GM19438 (cell line): ENCODE results near the gene ASCC3.

Experiments
- ATAC-seq: cut with Tn5 transposase; IDR thresholded peaks from one replicate; pipeline ENCODE4 v1.9.1; 2021; ENCODE audit warnings: low read depth; ENCODE audit not compliant: unreplicated experiment

ASCC3 gene, protein sequence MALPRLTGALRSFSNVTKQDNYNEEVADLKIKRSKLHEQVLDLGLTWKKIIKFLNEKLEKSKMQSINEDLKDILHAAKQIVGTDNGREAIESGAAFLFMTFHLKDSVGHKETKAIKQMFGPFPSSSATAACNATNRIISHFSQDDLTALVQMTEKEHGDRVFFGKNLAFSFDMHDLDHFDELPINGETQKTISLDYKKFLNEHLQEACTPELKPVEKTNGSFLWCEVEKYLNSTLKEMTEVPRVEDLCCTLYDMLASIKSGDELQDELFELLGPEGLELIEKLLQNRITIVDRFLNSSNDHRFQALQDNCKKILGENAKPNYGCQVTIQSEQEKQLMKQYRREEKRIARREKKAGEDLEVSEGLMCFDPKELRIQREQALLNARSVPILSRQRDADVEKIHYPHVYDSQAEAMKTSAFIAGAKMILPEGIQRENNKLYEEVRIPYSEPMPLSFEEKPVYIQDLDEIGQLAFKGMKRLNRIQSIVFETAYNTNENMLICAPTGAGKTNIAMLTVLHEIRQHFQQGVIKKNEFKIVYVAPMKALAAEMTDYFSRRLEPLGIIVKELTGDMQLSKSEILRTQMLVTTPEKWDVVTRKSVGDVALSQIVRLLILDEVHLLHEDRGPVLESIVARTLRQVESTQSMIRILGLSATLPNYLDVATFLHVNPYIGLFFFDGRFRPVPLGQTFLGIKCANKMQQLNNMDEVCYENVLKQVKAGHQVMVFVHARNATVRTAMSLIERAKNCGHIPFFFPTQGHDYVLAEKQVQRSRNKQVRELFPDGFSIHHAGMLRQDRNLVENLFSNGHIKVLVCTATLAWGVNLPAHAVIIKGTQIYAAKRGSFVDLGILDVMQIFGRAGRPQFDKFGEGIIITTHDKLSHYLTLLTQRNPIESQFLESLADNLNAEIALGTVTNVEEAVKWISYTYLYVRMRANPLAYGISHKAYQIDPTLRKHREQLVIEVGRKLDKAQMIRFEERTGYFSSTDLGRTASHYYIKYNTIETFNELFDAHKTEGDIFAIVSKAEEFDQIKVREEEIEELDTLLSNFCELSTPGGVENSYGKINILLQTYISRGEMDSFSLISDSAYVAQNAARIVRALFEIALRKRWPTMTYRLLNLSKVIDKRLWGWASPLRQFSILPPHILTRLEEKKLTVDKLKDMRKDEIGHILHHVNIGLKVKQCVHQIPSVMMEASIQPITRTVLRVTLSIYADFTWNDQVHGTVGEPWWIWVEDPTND (N-terminal part only)

DNA sequence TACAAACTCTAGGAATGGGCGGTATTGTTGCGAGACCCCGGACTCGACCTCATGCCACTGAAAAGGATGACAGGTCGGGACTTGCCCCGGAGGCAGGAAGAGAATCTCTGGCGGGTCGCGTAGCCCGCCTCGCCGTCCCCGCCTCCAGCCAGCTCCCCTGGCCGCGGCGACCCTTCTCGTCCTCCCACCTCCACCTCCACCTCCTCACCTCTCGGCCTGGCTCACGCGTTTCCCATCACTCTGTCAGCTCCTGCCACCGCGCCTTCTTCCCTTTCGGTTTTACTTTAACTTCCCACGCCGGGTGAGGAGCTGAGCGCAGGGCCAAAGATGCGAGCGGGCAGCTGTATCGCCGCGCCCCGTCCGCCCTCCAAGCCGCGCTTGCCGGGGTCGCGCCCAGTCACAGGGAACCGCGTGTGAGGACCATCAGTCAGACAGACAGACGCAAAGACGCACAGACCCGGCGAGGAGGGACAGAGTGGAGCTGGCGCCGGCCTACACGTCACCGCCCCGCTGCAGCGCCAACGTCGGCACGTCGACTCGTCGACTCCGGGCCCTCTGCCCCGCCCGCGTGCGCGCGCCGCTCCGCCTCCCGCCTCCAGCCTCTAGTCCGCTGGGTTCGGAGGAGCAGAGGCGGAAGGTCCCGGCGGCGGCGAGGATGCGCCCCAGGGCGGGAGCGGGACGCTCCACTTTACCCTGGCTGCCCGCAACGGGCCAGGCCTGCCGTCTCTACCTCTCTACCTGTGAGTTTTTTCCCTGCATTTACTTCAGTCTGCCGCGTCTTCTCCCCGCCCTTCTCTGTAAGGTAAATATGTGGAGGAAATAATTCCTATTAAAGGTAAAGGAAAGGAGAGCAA, at the start of gene ASCC3:
ASCC3 (minus strand) TSS at position 477 of the 854 bp plus-strand sequence. CDS start 13,332 bp downstream, outside the sequence.
- peak; percentile 96 for ATAC-seq

DNA sequence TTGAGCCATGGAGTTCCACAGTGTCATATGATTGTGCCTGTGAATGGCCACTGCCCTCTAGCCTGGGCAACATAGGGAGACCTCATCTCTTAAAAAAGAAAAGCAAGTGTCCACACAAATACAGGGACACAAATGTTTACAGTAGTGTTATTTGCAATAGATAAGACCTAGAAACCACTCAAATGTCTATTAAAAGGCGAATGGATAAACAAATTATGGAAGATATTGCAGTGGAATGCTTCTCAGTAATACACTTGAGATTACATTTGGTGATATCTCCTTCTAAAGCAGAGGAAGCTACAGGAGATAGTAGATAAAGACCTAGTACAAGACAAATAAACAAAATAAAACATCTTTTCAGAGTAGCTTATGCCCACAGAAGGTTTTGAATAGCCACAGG, 44.6 kb upstream of the ASCC3 start:
- no peak for ATAC-seq

DNA sequence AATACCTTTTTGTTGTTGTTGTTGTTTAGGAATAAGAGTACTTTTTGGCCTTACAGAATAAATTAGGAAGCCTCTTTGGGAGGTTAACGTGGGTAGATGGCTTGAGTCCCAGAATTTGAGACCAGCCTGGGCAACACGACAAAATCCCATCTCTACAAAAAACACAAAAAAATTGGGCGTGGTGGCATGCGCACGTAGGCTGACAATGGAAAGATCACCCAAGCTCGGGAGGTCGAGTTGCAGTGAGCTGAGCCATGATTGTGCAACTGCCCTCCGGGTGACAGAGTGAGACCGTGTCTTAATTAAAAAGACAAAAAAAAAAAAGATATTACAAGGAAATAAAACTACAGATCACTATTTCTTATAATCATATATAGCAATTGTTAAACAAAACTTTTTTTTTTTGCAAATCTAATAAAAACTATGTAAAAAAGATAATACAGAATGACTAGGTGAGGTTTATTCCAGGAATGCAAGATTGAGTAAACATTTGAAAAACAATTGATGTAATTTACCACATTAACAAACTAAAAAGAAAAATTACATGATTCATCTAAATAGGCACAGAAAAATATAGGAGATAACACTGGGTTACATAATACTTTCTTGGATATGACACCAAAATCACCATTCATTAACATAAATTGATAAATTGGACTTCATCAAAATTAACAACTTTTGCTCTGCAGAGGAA, 43.6 kb upstream of the ASCC3 start:
- no peak for ATAC-seq

DNA sequence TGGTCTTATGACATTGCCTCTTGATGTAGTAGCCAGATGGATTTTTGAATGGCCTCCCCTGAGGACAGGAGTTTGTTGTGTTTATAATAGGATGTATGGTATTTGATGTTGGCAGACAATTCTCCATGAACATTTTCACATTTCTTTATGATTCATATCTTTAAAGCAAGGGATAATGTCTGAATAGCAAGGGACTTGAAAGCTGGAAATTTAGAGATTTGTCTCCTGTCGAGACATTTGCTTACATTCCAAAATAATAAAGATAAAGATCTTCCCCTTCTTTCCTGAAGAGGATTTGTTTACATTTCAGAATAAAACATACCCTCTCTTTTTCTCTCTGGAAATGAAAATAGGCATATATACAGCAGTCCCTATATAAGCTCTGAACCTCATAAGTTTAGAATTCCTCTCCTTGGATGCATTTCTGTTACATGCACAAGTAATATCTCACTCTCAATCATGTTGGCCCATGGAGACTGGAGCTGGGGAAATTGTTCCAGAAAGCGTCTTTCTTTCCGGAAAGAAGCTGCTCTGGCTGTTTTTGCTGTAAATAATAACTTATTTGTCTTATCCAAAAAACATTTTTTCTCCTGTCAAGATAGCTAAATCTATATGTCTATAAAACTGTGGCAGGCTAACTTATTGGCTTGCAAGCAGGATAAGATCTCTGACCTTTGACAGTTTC, 42.5 kb upstream of the ASCC3 start:
- no peak for ATAC-seq

DNA sequence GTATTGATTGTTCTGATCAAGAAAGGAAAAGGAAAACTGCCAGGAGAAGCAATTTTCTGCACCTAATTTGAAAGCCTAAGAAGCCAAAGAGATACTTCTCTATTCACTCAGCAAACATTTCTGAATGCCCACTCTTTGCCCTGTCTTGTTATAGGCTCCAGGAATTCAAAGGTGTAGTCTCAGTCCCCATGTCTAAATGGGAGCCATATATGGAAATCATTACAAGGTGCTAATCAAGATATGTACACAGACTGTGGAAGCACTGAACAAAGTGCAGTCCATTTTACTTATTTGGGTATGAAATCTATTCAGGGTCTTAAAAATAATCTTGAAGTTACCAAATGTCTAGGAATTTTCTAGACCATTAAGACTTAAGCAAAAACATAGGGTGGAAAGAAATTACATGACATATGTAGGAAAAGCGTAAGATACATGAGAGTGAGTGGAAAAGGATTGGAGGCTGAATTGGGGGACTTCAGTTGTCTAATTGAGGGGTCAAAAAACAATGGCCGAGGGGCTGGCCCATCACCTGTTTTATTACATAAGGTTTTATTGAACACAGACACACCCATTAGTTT, 39.0 kb upstream of the ASCC3 start:
- ATAC-seq: no peak

DNA sequence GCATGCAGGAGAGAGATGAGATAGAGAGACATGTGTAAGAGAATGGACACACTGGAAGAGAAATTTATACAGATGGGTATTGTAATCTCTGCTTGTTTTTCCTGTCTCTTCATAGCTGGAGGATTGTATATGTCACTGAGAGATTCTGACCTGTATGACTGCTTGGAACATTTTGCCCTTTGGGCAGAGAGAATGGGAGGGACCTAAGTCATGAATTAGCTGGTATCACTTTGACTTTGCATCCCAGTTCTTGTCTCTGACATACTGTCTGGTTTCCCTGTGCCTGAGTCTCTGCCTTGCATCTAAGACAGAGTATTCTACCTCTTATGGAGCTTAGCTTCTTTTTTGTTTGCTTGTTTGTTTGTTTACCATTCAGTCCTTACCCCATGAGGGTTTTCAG, 37.0 kb upstream of the ASCC3 start:
- no peak for ATAC-seq

DNA sequence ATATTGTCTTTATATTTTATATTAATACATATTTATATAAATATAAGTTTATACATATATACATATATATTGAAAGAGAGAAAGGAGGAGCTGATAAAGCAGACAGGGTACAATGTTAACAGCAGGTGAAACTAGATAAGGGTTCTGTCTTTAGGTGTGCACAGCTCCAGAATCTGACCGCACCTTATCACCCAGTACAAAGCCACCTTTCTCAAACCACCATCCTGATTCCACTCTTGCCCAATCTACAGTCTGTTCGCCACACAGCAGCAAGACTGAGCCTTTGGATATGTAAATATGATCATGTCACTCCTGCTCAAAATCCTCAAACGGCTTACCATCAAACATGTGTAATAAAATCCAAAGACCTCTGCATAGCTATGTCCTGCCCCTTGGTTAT, 34.7 kb upstream of the ASCC3 start:
- no peak for ATAC-seq

DNA sequence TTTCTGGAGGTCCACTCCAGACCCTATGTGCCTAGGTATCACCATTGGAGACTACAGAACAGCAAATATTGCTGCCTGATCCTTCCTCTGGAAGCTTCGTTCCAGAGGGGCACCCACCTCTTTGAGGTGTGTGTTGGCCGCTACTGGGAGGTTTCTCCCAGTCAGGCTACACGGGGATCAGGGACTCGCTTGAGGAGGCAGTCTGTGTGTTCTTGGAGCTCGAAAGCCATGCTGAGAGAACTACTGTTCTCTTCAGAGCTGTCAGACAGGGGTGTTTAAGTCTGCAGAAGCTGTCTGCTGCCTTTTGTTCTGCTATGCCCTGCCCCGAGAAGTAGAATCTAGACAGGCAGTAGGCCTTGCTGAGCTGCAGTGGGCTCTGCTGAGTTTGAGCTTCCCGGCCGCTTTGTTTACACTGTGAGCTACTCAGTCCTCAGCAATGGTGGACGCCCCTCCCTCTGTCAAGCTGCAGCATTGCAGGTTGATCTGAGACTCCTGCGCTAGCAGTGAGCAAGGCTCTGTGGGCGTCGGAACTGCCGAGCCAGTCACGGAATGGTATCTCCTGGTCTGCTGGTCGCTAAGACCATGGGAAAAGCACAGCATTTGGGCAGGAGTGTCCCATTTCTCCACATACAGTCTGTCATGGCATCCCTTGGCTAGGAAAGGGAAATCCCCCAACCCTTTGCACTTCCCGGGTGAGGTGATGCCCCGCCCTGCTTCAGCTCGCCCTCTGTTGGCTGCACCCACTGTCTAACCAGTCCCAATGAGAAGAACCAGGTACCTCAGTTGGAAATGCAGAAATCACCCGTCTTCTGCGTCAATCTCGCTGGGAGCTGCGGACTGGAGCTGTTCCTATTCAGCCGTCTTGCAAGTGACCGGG, 32.5 kb upstream of the ASCC3 start:
- ATAC-seq: no peak

DNA sequence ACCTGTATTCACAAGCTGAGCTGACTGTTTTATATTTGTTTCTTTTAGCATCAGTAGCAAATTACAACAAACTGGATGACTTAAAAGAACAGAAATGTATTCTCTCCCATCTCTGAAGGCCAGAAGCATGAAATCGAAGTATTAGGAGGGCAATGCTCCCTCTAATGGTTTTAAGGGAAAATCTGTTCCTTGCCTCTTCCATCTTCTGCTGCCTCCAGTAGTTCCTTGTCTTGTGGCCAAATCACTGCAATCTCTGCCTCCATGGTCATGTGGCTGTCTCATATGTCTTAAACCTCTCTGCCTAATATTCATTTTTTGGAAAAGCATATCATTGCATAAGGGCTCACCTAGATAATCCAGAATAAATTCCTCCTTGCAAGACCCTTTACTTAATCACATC, 25.2 kb upstream of the ASCC3 start:
- no peak for ATAC-seq

DNA sequence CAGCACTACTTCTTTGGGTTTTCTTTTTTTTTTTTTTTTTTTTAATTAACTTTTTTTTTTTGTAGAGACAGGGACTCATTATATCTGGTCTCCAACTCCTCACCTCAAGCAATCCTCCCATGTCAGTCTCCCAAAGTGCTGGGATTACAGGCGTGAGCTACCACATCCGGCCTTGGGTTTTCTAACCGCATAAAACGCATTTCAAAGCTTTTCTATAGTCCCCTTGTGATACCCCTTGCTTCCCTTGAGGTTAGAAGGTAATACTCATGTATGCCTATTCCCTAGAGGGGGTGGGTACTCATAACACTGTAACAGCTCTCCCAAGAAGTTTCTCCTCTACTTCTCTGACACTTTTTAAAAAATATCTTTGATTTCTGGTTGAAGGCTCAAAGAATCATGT, 23.9 kb upstream of the ASCC3 start:
- ATAC-seq: no peak

DNA sequence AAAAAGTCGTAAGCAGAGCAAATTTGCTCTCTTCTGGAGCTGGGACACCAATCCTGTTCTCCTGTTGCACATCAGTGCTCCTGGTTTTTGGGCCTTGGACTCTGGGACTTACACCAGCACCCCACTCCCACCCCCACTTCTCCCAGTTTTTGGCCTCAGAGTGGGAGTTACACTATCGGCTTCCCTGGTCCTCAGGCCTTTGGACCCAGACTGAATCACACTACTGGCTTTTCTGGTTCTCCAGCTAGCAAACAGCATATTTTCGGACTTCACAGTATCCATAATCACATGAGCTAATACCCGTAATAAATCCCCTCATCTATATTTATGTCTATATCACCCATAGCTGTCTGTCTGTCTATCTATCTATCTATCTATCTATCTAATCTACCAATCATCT, 23.2 kb upstream of the ASCC3 start:
- no peak for ATAC-seq

DNA sequence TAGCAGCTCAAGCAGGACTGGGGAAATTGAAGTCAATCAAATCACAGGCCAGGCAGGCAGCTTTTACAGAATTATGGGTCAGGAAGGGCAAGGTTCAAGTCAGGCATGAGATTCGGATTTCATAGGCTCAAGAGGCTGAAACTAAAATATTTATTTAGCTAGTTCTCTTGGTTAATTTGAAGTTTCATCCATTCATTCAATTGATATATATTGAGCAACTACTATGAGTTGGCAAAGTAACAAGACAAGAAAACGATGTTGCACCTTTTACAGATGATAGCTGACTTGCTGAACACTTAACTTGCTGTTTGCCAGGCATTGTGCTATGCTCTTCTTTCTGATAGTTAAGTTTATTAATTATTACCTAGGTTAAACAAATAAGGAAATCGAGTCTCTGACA, 20.5 kb upstream of the ASCC3 start:
- ATAC-seq: no peak

DNA sequence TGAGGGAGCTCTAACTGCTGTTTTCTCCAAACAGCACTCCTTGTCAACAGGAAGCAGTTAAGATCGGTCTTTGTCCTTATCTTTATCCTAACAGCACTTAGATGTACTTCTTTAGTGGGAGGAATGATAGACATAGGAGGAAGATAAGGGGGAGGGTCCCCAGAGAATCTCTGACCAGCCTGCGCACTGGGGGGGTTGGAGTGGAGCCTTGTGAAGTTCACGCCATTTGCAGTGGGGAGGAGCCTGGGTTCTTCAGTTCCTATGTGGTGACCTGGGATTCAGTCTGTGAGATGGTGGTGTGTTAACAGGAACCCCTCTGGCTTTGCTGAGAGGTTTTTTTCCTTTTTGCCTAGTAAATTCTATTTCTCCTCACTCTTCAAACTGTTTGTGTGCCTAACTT, 18.1 kb upstream of the ASCC3 start:
- ATAC-seq: no peak

DNA sequence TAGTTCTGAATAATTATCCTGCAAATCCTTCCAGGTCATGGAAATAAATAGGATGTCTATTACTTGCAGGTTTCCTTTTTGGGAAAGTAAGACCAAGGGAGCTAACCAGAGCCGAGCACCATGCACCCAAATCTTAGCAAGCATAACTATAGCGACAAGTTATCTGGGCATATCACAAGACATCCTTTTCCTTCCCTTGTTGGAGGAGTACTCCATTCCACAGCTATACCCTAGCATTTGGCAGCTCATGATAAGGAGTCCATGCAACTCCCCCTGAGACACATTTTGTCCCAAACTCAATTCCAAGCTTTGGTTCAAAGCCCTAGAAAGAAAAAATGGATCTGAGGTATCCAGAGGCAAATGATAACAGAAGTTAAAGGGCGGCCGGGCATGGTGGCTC, 16.5 kb upstream of the ASCC3 start:
- no peak for ATAC-seq

DNA sequence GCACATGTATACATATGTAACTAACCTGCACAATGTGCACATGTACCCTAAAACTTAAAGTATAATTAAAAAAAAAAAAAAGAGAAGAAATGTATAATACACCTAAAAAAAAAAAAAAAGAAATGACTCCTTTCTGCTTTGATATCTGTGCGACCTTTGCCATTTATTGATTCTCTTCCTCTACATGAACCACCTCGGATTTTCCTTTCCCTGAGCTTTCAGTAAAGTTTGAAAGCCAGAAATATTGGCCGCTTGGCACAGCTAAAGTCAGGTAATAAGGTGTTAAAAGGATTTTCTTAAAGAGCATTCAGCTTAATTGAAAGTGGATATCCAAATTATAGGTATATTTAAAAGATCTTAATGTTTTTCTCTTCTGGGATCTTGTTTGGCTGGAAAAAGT, 12.6 kb upstream of the ASCC3 start:
- no peak for ATAC-seq

DNA sequence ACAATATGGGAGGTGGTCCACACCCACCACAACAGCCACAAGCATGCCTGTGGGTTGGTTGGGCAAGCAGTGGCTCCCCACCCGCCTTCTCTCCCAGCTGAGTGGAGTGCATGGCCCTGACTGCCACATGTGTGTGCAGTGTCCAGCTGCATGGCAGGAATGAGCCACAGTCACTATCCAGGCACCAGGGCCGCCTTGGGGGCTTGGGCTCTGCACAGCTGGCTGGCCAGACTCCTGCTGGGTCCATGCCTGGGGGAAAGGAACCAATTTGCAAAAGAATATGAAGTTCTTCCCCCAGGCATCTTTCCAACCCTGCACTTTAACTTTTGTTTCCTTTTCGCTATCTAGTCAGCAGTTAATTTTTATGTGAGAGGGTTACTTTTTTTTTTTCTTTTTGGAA, 11.6 kb upstream of the ASCC3 start:
- no peak for ATAC-seq

DNA sequence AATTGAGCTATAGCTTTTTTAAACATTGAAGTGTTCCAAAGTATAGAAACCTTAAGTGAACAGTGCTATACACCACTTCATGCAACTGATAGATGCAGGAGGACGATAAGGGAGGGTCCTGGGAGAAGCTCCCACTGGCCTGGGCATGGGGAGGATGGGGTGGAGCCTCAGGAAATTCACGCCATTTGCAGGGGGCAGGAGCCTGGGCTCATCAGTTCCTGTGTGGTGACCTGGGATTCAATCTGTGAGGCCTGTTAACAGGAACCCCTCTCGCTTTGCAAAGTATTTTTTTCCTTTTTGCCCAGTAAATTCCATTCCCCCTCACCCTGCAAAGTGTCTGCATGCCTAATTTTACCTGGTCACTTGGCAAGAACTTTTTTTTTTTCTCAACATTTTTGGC, 11.0 kb upstream of the ASCC3 start:
- ATAC-seq: no peak

DNA sequence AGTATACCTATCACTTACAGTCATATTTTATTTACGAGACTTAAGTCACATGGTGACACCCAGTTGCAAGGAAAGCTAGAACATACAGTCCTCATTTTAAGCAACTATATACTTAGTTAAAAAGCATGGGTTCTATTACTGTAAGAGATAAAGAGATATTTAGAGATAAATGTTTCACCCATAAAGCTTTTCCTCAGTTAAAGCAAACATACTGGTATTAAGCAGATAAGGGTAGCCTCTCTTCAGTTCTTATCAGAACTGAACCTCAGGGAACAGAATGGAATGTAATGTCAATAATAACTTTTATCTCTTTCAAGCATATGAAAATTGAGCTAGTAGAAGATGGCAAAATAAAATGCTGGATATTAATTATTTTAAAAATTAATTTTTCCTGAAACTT, 9.9 kb upstream of the ASCC3 start:
- no peak for ATAC-seq
